ENCODE measurements around the gene CAMLG.

The CAMLG gene

DNA sequence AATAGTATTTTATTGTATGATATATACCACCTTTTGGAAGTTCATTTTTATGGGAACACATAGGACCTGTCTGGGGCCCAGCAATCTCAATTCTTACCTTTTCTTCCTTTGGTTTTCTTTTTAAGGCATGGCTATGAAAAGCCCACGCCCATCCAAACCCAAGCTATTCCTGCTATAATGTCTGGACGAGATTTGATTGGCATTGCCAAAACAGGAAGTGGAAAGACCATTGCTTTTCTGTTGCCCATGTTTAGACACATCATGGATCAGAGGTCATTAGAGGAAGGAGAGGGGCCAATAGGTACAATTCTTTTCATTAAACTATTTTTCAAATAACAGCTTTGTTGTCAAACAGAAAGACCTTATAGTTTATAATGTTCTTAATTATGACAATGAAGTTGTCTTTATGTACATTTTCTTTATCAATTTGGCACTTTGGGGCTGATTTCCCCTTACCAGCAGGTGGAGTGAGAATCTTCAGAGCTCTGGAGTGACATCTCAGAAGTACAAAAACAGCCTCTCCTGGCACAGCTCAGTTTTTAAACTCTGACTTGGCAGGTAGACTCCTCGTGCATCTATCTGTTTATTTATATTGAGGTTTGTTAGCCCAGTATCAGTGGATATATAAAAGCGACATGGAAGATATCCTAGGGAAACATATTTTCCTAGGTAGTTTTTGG is 46.0 kb downstream of the CAMLG start:
- DNase-seq (ENCODE audit: low read depth) = no peak

DNA sequence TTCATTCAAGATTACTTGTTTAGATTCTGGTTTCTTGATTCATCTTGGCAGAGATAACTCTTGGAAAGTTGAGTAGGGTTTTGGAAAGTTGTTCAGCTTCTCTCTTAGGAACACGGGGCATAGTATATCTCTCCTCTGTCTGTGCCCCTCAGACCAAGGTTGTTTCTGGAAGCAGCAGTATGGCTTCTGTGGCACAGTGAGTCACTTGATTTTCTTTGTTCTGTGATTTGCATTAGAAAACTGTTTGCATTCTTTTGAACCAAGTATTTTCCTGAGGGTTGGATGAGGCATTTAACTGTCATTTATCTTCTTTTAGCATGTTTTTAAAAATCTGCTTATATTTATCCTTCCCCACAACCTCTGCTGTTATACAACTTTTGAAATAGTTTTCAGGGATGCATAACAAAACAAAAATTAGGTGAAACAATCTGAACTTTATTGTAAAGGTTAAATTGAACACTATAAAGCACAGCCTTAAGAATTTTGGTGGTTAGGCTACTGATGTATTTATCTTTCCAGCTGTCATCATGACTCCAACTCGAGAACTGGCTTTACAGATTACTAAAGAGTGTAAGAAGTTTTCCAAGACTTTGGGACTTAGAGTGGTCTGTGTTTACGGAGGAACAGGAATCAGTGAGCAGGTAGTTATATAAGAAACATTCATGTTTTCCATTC is 46.7 kb downstream of the CAMLG start:
- DNase-seq (ENCODE audit: low read depth) = no peak

GRCh38 chr5:134787692-134788091 is 49.3 kb downstream of the CAMLG start:
- DNase-seq (ENCODE audit: low read depth) = no peak

GRCh38 chr5:134791580-134791979 is 53.2 kb downstream of the CAMLG start:
- DNase-seq (ENCODE audit: low read depth) = no peak

GRCh38 chr5:134792286-134792685 is 53.9 kb downstream of the CAMLG start:
- no peak for DNase-seq (ENCODE audit: low read depth)

GRCh38 chr5:134793111-134793510 is 54.8 kb downstream of the CAMLG start:
- no peak for DNase-seq (ENCODE audit: low read depth)

- DNase-seq (ENCODE audit: low read depth) = no peak
Observed at GRCh38 chr5:134794082-134794481, 55.7 kb downstream of the CAMLG start.

DNA sequence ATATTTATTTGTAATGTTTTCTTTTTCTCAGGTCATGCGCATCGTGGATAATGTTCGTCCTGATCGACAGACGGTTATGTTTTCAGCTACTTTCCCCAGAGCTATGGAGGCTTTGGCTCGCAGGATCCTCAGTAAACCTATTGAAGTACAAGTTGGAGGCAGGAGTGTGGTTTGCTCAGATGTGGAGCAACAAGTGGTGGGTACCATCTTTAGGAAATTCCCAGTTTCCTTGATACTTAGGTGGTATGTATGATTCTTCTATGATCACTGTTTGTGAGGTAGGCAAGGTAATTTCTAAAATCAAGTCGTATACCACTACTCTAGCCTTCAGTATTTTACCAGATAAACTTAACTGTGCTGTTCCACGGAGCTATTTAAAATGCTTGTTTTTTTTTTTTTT is 56.5 kb downstream of the CAMLG start:
- DNase-seq (ENCODE audit: low read depth) = no peak

DNA sequence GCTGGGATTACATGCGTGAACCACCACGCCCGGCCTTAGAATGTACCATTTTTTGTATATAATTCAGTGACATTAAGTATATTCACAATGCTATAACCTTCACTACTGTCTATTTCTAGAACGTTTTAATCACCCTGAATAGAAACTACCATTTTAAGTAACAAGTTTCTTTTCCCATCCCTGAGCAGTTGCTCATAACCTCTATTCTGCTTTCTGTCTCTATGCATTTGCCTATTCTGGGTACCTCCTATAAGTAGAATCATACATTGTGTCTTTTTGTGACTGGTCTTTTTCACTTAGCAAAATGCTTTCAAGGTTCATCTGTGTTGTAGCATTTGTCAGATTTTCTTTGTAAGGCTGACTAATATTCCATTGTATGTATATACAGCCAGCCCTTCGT is 60.1 kb downstream of the CAMLG start:
- no peak for DNase-seq (ENCODE audit: low read depth)
